HG03175 (cell line): ENCODE results near the gene PEX16.

ENCODE experiments used
- ATAC-seq: cut with Tn5 transposase; IDR thresholded peaks from one replicate; pipeline ENCODE4 v1.9.1; 2021; ENCODE audit warnings: mild to moderate bottlenecking, moderate library complexity; ENCODE audit not compliant: unreplicated experiment

Gene PEX16

GRCh38 chr11:45917623-45918330, at the start of gene PEX16:
Gene PEX16, minus strand, starts transcription at chr11:45917877. Its CDS starts 66 bp downstream, at chr11:45917811.
- peak; percentile 84 for ATAC-seq

- ATAC-seq, result peak; percentile 68
Measured at GRCh38 chr11:45964911-45965389, 47.3 kb upstream of the PEX16 start.

- no peak for ATAC-seq
Measured at GRCh38 chr11:45961751-45962240, 44.1 kb upstream of the PEX16 start.

- ATAC-seq, result no peak
Measured at GRCh38 chr11:45960387-45961095, 42.9 kb upstream of the PEX16 start.

- no peak for ATAC-seq
Measured at GRCh38 chr11:45959851-45960250, 42.2 kb upstream of the PEX16 start.

- ATAC-seq, result no peak
Measured at GRCh38 chr11:45949992-45950407, 32.3 kb upstream of the PEX16 start.

- no peak for ATAC-seq
Measured at GRCh38 chr11:45948356-45948755, 30.7 kb upstream of the PEX16 start.

- ATAC-seq, result no peak
Measured at GRCh38 chr11:45947885-45948284, 30.2 kb upstream of the PEX16 start.

- no peak for ATAC-seq
Measured at GRCh38 chr11:45945397-45945999, 27.8 kb upstream of the PEX16 start.

- ATAC-seq, result no peak
Measured at GRCh38 chr11:45942381-45942780, 24.7 kb upstream of the PEX16 start.

GRCh38 chr11:45941285-45941684, 23.6 kb upstream of the PEX16 start:
- no peak for ATAC-seq

- ATAC-seq, result no peak
Measured at GRCh38 chr11:45939836-45940235, 22.2 kb upstream of the PEX16 start.

- no peak for ATAC-seq
Measured at GRCh38 chr11:45937916-45938315, 20.2 kb upstream of the PEX16 start.

- ATAC-seq, result no peak
Measured at GRCh38 chr11:45936511-45937054, 18.9 kb upstream of the PEX16 start.

- no peak for ATAC-seq
Measured at GRCh38 chr11:45935349-45936064, 17.8 kb upstream of the PEX16 start.

- ATAC-seq, result no peak
Measured at GRCh38 chr11:45934580-45935318, 17.1 kb upstream of the PEX16 start.

- ATAC-seq, result no peak
Measured at GRCh38 chr11:45933846-45934579, 16.3 kb upstream of the PEX16 start.

GRCh38 chr11:45933131-45933831, 15.6 kb upstream of the PEX16 start:
- no peak for ATAC-seq

GRCh38 chr11:45932217-45932616, 14.5 kb upstream of the PEX16 start:
- no peak for ATAC-seq
